HG02981 (cell line): ENCODE measurements around the gene DRG2.

Experiments used
- ATAC-seq: cut with Tn5 transposase; IDR thresholded peaks from one replicate; pipeline ENCODE4 v1.9.1; 2021; ENCODE audit warnings: mild to moderate bottlenecking, moderate library complexity; ENCODE audit not compliant: unreplicated experiment

The DRG2 gene, protein sequence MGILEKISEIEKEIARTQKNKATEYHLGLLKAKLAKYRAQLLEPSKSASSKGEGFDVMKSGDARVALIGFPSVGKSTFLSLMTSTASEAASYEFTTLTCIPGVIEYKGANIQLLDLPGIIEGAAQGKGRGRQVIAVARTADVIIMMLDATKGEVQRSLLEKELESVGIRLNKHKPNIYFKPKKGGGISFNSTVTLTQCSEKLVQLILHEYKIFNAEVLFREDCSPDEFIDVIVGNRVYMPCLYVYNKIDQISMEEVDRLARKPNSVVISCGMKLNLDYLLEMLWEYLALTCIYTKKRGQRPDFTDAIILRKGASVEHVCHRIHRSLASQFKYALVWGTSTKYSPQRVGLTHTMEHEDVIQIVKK

DNA sequence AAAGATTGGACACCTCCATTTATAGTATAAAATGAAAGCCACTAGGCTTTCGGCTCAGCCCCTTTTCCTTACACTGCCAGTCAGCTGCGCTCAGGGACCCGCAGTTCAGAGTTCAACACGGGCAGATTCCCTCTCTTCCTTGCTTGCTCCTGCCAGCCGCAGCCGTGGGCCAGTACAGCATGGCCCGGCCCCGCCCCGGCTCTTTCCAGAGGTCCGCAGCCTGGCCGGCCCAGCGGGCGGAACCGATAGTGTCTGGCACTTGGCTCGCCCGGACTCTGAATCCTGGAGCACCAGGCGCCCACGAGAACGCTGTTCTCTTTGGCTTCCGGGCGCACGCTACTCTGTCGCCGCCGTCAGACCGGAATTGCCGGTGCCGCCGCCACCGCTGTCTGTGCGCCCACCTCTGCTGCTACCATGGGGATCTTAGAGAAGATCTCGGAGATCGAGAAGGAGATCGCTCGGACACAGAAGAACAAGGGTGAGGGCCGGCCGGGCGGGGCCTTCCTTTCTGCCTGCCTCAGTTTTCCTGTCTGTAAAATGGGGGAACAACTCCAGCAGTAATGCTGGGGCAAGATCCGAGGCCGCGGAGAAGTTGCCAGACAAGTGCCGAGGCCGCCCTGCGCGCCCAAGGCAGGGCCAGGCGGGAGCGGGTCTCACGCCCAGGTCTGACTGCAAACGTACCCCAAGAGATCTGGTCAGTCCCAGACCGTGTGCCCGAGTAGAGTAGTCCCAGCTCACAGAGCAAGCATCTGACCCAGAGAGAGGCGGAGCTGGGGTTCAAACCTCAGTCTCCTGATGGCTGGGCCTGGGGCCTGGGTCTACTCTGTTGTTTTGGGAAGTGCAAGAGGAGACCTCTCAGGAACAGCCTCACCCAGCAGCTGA is at the start of gene DRG2:
Gene DRG2, plus strand, starts transcription at position 339 of the 882 bp plus-strand sequence. Its CDS starts 76 bp downstream, at position 415.
- ATAC-seq = peak; percentile 73

DNA sequence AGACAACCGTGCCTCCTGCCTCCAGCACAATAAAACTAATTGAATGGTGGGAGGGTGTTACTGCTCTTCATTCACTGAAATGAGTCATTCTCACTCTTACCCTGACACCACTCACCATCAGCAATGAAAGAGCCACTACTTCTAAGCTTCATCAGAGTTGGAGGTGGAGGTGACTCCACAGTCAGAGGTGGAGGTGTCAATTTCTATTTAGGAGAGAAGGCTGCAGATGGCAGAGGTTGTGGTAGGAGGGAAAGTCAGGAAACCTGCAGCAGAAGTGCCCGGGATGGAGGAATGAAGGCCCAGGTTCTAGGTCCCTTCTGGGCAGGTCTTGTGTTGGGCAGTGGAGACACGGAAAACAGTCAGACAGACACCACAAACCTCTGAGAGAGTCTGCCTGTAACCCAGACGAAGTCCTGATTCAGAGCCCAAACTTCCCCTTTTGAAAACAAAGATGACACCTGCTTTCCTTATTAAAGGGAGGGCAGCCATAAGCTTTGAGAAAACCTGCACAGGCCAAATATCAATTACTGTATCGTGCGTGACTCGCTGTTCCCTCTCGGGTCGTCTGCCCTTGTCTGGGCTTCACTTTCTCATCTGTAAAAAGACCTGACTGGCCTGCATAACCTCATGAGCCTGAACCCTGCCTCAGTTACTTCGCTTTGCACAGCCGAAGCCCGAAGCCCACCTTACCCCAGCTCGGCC is 49.4 kb upstream of the DRG2 start:
- ATAC-seq = no peak

GRCh38 chr17:18038861-18039534 is 48.8 kb upstream of the DRG2 start, which contains the start of the genes ATPAF2 and GID4:
Gene ATPAF2 (minus strand): TSS chr17:18039168. CDS start chr17:18039013, 155 bp downstream.
Gene GID4 (plus strand): TSS chr17:18039408. CDS start chr17:18039465, 57 bp downstream.
- ATAC-seq = peak; percentile 89

GRCh38 chr17:18039535-18040260 is 48.0 kb upstream of the DRG2 start:
- ATAC-seq = peak; percentile 25

GRCh38 chr17:18040261-18040858 is 47.4 kb upstream of the DRG2 start:
- no peak for ATAC-seq

GRCh38 chr17:18041776-18042175 is 46.0 kb upstream of the DRG2 start:
- no peak for ATAC-seq

GRCh38 chr17:18042983-18043382 is 44.8 kb upstream of the DRG2 start:
- no peak for ATAC-seq

DNA sequence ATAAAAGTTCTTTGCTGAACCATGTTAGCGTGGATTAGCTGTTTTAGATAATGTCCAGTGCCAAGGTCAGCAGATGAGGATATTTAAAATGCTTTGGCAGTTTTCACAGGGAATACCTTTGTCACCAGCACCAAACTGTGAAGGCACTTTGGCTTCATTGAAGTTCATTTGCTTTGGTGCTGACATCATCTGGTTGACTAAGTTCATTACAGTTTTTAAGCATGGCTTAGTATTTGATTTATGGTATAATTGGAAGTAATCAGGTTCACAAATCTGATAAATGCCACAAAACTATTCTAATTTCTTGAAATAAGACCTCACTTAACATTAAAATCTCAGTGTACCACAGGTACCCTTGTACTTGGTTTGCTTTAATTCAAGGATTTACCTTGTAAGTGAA is 44.3 kb upstream of the DRG2 start:
- no peak for ATAC-seq

DNA sequence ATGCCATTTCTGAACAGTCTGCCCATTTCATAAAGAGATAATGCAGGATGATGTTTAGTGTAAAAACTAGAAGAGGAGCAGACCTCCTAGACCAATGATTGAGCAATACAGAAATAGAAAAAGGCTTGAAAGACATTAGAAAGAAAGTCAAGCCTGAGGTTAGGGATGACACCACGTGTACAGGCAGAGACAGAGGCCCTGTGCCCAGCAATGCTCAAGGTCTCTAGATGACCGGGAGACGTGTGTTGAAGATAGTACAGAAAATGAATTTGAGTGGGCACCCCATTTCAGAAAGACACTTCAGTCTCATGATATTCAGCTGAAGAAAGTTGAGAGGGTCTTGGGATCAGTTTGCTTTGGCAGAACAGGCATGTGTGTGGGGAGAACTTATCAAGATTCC is 43.1 kb upstream of the DRG2 start:
- no peak for ATAC-seq

DNA sequence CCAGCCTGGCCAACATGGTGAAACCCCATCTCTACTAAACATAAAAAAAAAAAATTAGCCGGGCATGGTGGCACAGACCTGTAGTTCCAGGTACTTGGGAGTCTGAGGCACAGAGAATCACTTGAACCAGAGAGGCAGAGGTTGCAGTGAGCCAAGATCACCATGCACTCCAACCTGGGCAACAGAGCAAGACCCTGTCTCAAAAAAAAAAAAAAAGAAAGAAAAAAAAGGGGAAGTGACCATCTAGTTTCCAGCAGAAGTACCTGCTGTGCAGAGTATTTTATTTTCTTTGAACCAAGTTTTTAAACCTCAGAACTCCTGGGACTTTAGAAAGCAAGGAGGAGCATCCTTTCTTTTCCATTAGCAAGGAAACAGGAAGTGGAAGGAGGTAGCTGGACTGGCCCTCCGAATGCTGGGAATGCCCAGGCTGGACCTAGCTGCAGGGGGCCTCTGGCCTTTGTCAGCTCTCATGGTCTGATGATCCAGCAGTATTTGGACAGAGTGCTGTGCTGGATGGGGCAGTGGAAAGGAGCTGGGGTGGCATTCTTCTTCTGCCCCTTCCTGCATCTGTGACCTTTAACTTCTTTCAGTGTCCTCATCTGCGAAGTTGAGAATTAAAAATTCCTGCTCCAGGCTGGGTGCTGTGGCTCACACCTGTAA is 41.9 kb upstream of the DRG2 start:
- no peak for ATAC-seq

DNA sequence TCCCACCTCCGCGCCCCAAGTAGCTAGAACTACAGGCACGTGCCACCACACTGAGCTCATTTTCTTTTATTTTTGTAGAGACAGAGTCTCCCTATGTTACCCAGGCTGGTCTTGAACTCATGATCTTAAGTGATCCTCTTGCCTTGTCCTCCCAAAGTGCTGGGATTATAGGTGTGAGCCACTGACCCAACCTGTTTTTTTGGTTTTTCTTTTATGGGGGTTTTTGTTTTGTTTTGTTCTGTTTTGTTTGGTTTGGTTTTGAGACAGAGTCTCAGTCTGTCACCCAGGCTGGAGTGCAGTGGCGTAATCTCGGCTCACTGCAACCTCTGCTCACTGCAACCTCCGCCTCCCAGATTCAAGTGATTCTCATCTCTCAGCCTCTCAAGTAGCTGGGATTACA is 32.2 kb upstream of the DRG2 start:
- ATAC-seq = no peak

GRCh38 chr17:18056214-18056613 is 31.5 kb upstream of the DRG2 start:
- ATAC-seq = no peak

GRCh38 chr17:18059283-18059682 is 28.5 kb upstream of the DRG2 start:
- ATAC-seq = no peak

- no peak for ATAC-seq
Measured at GRCh38 chr17:18064053-18064452, 23.7 kb upstream of the DRG2 start.

GRCh38 chr17:18065546-18065945 is 22.2 kb upstream of the DRG2 start:
- no peak for ATAC-seq

GRCh38 chr17:18066866-18067265 is 20.9 kb upstream of the DRG2 start:
- no peak for ATAC-seq

GRCh38 chr17:18069101-18069500 is 18.6 kb upstream of the DRG2 start:
- ATAC-seq = no peak

DNA sequence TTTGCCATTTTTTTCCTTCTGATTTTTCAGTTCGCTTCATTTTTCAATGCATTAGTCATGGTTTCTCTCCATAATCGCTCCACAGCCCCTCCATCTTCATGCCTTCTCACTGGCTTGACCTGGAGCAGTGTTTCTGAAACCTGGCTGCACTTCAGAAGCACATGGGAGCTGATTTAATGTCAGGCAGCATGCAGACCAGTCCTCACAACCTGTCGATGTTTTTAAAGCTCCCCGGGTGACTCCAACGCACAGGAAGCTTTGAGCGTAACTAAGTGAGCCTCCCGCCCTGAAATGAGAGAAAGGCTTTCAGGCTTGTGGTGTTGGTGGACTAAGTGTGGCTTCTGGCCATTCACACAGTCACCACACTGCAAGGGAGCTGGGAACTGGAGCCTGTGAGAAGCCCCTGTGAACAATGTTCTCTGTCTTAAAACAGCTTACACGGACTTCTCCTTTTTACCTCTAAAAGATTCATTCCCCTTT is 16.8 kb upstream of the DRG2 start:
- ATAC-seq = no peak

DNA sequence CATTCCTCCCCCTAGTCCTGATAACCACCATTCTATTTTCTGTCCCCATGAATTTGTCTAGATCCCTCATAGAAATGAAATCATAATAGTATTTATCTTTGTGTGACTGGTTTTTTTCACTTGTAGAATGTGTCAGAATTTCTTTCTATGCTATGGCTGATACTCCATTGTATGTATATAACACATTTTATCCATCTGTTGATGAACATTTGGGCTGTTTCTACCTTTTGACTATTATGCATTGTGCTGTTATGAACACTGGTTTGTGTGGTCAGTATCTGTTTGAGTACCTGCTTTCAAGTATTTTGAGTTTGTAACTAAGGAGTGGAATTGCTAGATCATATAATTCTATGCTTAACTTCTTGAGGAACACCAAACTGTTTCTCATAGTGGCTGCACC is 16.0 kb upstream of the DRG2 start:
- ATAC-seq = no peak
